NCI-H524 treated with DMSO at 0.1 percent for 48 hours (cell line): ENCODE data around the gene AURKAIP1.
"Not testable (repeated sequence)": the region's sequence is repeated elsewhere in the genome, so short reads cannot be mapped to it uniquely, and the experiment has no call there.

Experiments
- DNase-seq: peaks from one replicate; lab custom pipeline; 2025; lab: John Stamatoyannopoulos, UW

Gene AURKAIP1

GRCh38 chr1:1374929-1375662, at the start of gene AURKAIP1:
TSS of gene AURKAIP1 (minus strand) at chr1:1375207. CDS start at chr1:1374756, 451 bp downstream.
- DNase-seq: peak; percentile 92

GRCh38 chr1:1424707-1425106, 49.7 kb upstream of the AURKAIP1 start:
- no peak for DNase-seq

- DNase-seq: no peak
Measured at GRCh38 chr1:1423245-1423597, 48.2 kb upstream of the AURKAIP1 start.

- no peak for DNase-seq
Measured at GRCh38 chr1:1422465-1423244, 47.6 kb upstream of the AURKAIP1 start.

- DNase-seq: no peak
Measured at GRCh38 chr1:1421907-1422464, 47.0 kb upstream of the AURKAIP1 start.

GRCh38 chr1:1421147-1421906, 46.3 kb upstream of the AURKAIP1 start, which contains the start of gene ANKRD65:
TSS of gene ANKRD65 (minus strand) at chr1:1421276. CDS start at chr1:1421005, 271 bp downstream.
- DNase-seq: peak; percentile 80

- DNase-seq: no peak
Measured at GRCh38 chr1:1420654-1421141, 45.7 kb upstream of the AURKAIP1 start.

- no peak for DNase-seq
Measured at GRCh38 chr1:1419813-1420653, 45.0 kb upstream of the AURKAIP1 start.

- no peak for DNase-seq
Measured at GRCh38 chr1:1419363-1419812, 44.4 kb upstream of the AURKAIP1 start.

- DNase-seq: no peak
Measured at GRCh38 chr1:1418464-1419362, 43.7 kb upstream of the AURKAIP1 start.

- not testable (repeated sequence) for DNase-seq
Measured at GRCh38 chr1:1417825-1418463, 42.9 kb upstream of the AURKAIP1 start.

- not testable (repeated sequence) for DNase-seq
Measured at GRCh38 chr1:1417396-1417795, 42.4 kb upstream of the AURKAIP1 start.

GRCh38 chr1:1415751-1416150, 40.7 kb upstream of the AURKAIP1 start:
- DNase-seq: no peak

- not testable (repeated sequence) for DNase-seq
Measured at GRCh38 chr1:1412311-1412902, 37.4 kb upstream of the AURKAIP1 start.

GRCh38 chr1:1411626-1412025, 36.6 kb upstream of the AURKAIP1 start:
- DNase-seq: no peak

- DNase-seq: not testable (repeated sequence)
Measured at GRCh38 chr1:1410238-1410637, 35.2 kb upstream of the AURKAIP1 start.

- no peak for DNase-seq
Measured at GRCh38 chr1:1407636-1408318, 32.8 kb upstream of the AURKAIP1 start.
